BE2C (cell line): ENCODE results near the gene RFC1.

Experiments
- DNase-seq: peaks from one replicate; pipeline ENCODE4 v3.0.0-alpha.2; 2020
- H3K27me3 ChIP-seq: fragments of 250-450 bp; sonication (Bioruptor Pico); 2 replicates; pipeline ENCODE4 v1.5.1; 2020; ENCODE audit warnings: mild to moderate bottlenecking
- H3K36me3 ChIP-seq: fragments of 250-450 bp; sonication (Bioruptor Pico); 2 replicates; pipeline ENCODE4 v1.5.1; 2020; ENCODE audit warnings: mild to moderate bottlenecking
- H3K4me1 ChIP-seq: fragments of 250-450 bp; sonication (Bioruptor Pico); 2 replicates; pipeline ENCODE4 v1.5.1; 2020
- H3K4me3 ChIP-seq: 2 replicates; pipeline ENCODE4 v1.5.1; 2011; ENCODE audit warnings: low read depth, low read length
- H3K9me3 ChIP-seq: fragments of 250-450 bp; sonication (Bioruptor Pico); 2 replicates; pipeline ENCODE4 v1.5.1; 2020
- CTCF ChIP-seq: IDR thresholded peaks from 2 replicates; pipeline ENCODE4 v1.5.1; 2012; ENCODE audit warnings: mild to moderate bottlenecking, low read depth, low read length

RFC1 gene

GRCh38 chr4:39348371-39349315, 17.5 kb downstream of the RFC1 start:
- Histone ChIP-seq H3K27me3 (no peaks in the 10 kb centered on the region), H3K36me3 (peaks cover 40% of the 10 kb centered on the region), H3K4me1 (peaks cover 9% of the 10 kb centered on the region), H3K9me3 (no peaks in the 10 kb centered on the region), H3K4me3 (no peak overlapping the region)
- no peak for TF ChIP-seq CTCF
- no peak for DNase-seq

- peaks cover 47% of the 10 kb centered on the region for H3K36me3 ChIP-seq
- no peaks in the 10 kb centered on the region for H3K9me3 ChIP-seq
- no peak for TF ChIP-seq CTCF
- no peak for DNase-seq
- no peak overlapping the region for H3K4me3 ChIP-seq
- peaks cover 9% of the 10 kb centered on the region; the same call in 1 of the 2 replicates for H3K4me1 ChIP-seq
- no peaks in the 10 kb centered on the region for H3K27me3 ChIP-seq
Observed at GRCh38 chr4:39346856-39347519, 19.2 kb downstream of the RFC1 start.

- no peak for TF ChIP-seq CTCF
Observed at GRCh38 chr4:39342731-39343130, 23.4 kb downstream of the RFC1 start.

GRCh38 chr4:39341075-39341725, 25.0 kb downstream of the RFC1 start:
- no peak for TF ChIP-seq CTCF
- H3K4me1 ChIP-seq: no peaks in the 10 kb centered on the region
- no peak overlapping the region for H3K4me3 ChIP-seq
- H3K36me3 ChIP-seq: peaks cover 22% of the 10 kb centered on the region
- no peaks in the 10 kb centered on the region for H3K9me3 ChIP-seq
- H3K27me3 ChIP-seq: no peaks in the 10 kb centered on the region
- DNase-seq: no peak

More at GRCh38 chr4:39342731-39343130, 23.4 kb downstream of the RFC1 start:
- H3K27me3 ChIP-seq: no peaks in the 10 kb centered on the region
- H3K36me3 ChIP-seq: peaks cover 30% of the 10 kb centered on the region
- H3K9me3 ChIP-seq: no peaks in the 10 kb centered on the region
- no peak for DNase-seq
- H3K4me3 ChIP-seq: no peak overlapping the region
- peaks cover 6% of the 10 kb centered on the region; the same call in 1 of the 2 replicates for H3K4me1 ChIP-seq

GRCh38 chr4:39339968-39340367, 26.2 kb downstream of the RFC1 start:
- Histone ChIP-seq H3K27me3 (no peaks in the 10 kb centered on the region), H3K4me1 (no peaks in the 10 kb centered on the region), H3K4me3 (no peak overlapping the region), H3K36me3 (peaks cover 22% of the 10 kb centered on the region), H3K9me3 (no peaks in the 10 kb centered on the region)
- TF ChIP-seq CTCF: no peak
- no peak for DNase-seq
